Gastrocnemius medialis (tissue), 4 donors: ENCODE results near the gene FHOD3. TPM values are rescaled to one million over a fixed set of nuclear protein-coding genes. Genes with fewer than 3 reads are reported as not detected.

Experiments
- ATAC-seq, 2 donors: fragments of 150-250 bp; one replicate each; pipeline ENCODE4 v1.9.1; 2016
- DNase-seq, 2 donors: peaks; one replicate each; pipeline ENCODE4 v3.0.0-alpha.2; 2019
- H3K27ac ChIP-seq, 4 donors: fragments of 200-600 bp; sonication (generic); 1 replicate in 1 of 4; 2 replicates in 3 of 4; pipeline ENCODE4 v1.5.1; 2016 to 2018; ENCODE audit warnings: mild to moderate bottlenecking in 2 of 4, moderate library complexity in 1 of 4
- H3K27me3 ChIP-seq, 3 donors: fragments of 200-600 bp; sonication (generic) in 2 of 3; 1 replicate in 1 of 3; 2 replicates in 2 of 3; pipeline versions ENCODE4 v1.5.1 to v1.6.0; 2016 to 2019; ENCODE audit warnings: mild to moderate bottlenecking in 1 of 3, moderate library complexity in 1 of 3
- H3K36me3 ChIP-seq, 2 donors: fragments of 200-600 bp; sonication (generic) in 1 of 2; one replicate each; pipeline ENCODE4 v1.5.1; 2017 to 2018
- H3K4me1 ChIP-seq, 2 donors: fragments of 200-600 bp; sonication (generic) in 1 of 2; one replicate each; pipeline ENCODE4 v1.5.1; 2016 to 2017; ENCODE audit warnings: mild to moderate bottlenecking in 2 of 2
- H3K4me3 ChIP-seq, 4 donors: fragments of 200-600 bp; sonication (generic) in 3 of 4; 1 replicate in 1 of 4; 2 replicates in 3 of 4; pipeline ENCODE4 v1.5.1; 2016 to 2019; ENCODE audit warnings: mild to moderate bottlenecking in 2 of 4
- H3K9me3 ChIP-seq, 3 donors: fragments of 200-600 bp; sonication (generic) in 2 of 3; 1 replicate in 1 of 3; 2 replicates in 2 of 3; pipeline ENCODE4 v1.5.1; 2016 to 2019
- CTCF ChIP-seq, 5 experiments: fragments of 450-650 bp in 3 of 5; fragments of 200-600 bp in 2 of 5; sonication (generic) in 2 of 5; IDR thresholded peaks in 4 of 5; conservative IDR thresholded peaks in 1 of 5; 1 replicate in 4 of 5; 2 replicates in 1 of 5; pipeline ENCODE4 v1.5.1; 2016 to 2019; ENCODE audit warnings: antibody characterized with exemption in 5 of 5, mild to moderate bottlenecking in 3 of 5, moderate library complexity in 3 of 5
- POLR2A ChIP-seq, 2 donors: fragments of 450-650 bp; IDR thresholded peaks; one replicate each; pipeline ENCODE4 v1.6.1; 2017; ENCODE audit warnings: antibody characterized with exemption in 2 of 2, mild to moderate bottlenecking in 2 of 2, moderate library complexity in 2 of 2
- in situ Hi-C, 4 donors: fragments of 200-750 bp; cut with MboI; loops; one replicate each; pipeline versions ENCODE4 v1.15.0 to v1.8.0; 2017; ENCODE audit warnings: low sequenced_read_pairs in 4 of 4
- intact Hi-C: fragments of 100-400 bp; cut with DNase I; formaldehyde crosslinking; loops from one replicate; pipeline ENCODE4 v1.15.1; 2023; ENCODE audit warnings: low total_unique reads
- total RNA-seq, 4 donors: library from RNA; depleted of rRNA; stranded (reverse); fragments of >200 nt; gene quantifications; one replicate each; pipeline versions ENCODE4 v1.1.0 to v1.2.3, GENCODE V29; 2016

The FHOD3 gene
- total RNA-seq, 4 donors from 2014 or later, result 10.0 to 32.5 (median 17.0) TPM

GRCh38 chr18:36488131-36488530 is 190.6 kb downstream of the FHOD3 start:
- Histone ChIP-seq H3K27ac (no peak overlapping the region), H3K4me3 (no peak overlapping the region), H3K4me1 (peaks cover 5 to 9% of the 10 kb centered on the region in 2 donors), H3K36me3 (no peaks in the 10 kb centered on the region), H3K27me3 (no peaks in the 10 kb centered on the region), H3K9me3 (no peaks in the 10 kb centered on the region)
- TF ChIP-seq POLR2A (IDR thresholded peaks at IDR 0.05) (no peak), CTCF (IDR thresholded peaks at IDR 0.05 in 4 of 5, conservative IDR thresholded peaks at IDR 0.05 in 1 of 5) (no peak)
- ATAC-seq (no peak), DNase-seq (no peak)
- in situ Hi-C loops (no loop called here), intact Hi-C loops (no loop called here)

GRCh38 chr18:36490897-36491296 is 193.4 kb downstream of the FHOD3 start:
- ATAC-seq (no peak), DNase-seq (no peak)
- Histone ChIP-seq H3K4me3 (no peak overlapping the region), H3K9me3 (no peaks in the 10 kb centered on the region), H3K27ac (no peak overlapping the region), H3K4me1 (peaks cover 15 to 25% of the 10 kb centered on the region in 2 donors), H3K27me3 (no peaks in the 10 kb centered on the region), H3K36me3 (no peaks in the 10 kb centered on the region)
- intact Hi-C loops, result loop anchor here (5.0 kb wide), 1 partner anchor 74 kb away; no protein-coding TSS in a partner anchor
- TF ChIP-seq POLR2A (IDR thresholded peaks at IDR 0.05) (no peak), CTCF (IDR thresholded peaks at IDR 0.05 in 4 of 5, conservative IDR thresholded peaks at IDR 0.05 in 1 of 5) (no peak)
- in situ Hi-C loops, result no loop called here

- Histone ChIP-seq H3K4me3 (peak overlapping the region in 2 of 4 donors; percentile 38 to 50), H3K9me3 (no peaks in the 10 kb centered on the region), H3K27me3 (no peaks in the 10 kb centered on the region), H3K4me1 (peaks cover 18 to 29% of the 10 kb centered on the region in 2 donors), H3K27ac (peak overlapping the region; percentile 61 to 81 (median 77)), H3K36me3 (no peaks in the 10 kb centered on the region)
- intact Hi-C loops (loop anchor here (2.0 to 5.0 kb wide), 2 partner anchors 75 to 196 kb away; partner anchors contain the start of gene FHOD3), in situ Hi-C loops (no loop called here)
- DNase-seq (no peak), ATAC-seq (peak in 1 of 2 donors; percentile 42)
- TF ChIP-seq POLR2A (IDR thresholded peaks at IDR 0.05) (no peak), CTCF (IDR thresholded peaks at IDR 0.05 in 4 of 5, conservative IDR thresholded peaks at IDR 0.05 in 1 of 5) (no peak)
These were observed 195.3 kb downstream of the FHOD3 start for GRCh38 chr18:36492604-36493329.

- intact Hi-C loops (loop anchor here (2.0 to 5.0 kb wide), 2 partner anchors 76 to 197 kb away; partner anchors contain the start of gene FHOD3), in situ Hi-C loops (no loop called here)
- H3K9me3 ChIP-seq, result no peaks in the 10 kb centered on the region
- DNase-seq, result peak; percentile 51 to 85
- peak overlapping the region; percentile 19 to 50 (median 42) for H3K4me3 ChIP-seq
- no peak for TF ChIP-seq CTCF (IDR thresholded peaks at IDR 0.05 in 4 of 5, conservative IDR thresholded peaks at IDR 0.05 in 1 of 5)
- TF ChIP-seq POLR2A (IDR thresholded peaks at IDR 0.05), result peak; percentile 13 to 31
- H3K4me1 ChIP-seq, result peaks cover 22 to 37% of the 10 kb centered on the region in 2 donors
- H3K36me3 ChIP-seq, result no peaks in the 10 kb centered on the region
- ATAC-seq, result peak; percentile 98 to 99
- H3K27me3 ChIP-seq, result no peaks in the 10 kb centered on the region
- H3K27ac ChIP-seq, result peak overlapping the region; percentile 61 to 81 (median 77)
These were observed 196.0 kb downstream of the FHOD3 start for GRCh38 chr18:36493349-36494159.
